Osteoblast (primary cell): ENCODE results near the gene C1orf167. TPM values are rescaled to one million over a fixed set of nuclear protein-coding genes. Genes with fewer than 3 reads are reported as not detected.

ENCODE experiments used
- DNase-seq: peaks from one replicate; pipeline ENCODE4 v3.0.0; 2011; ENCODE audit warnings: low spot score, mixed read lengths; ENCODE audit not compliant: insufficient read length; ENCODE audit errors: missing footprints
- H2AFZ ChIP-seq: 2 replicates; pipeline ENCODE4 v1.6.0; 2011; ENCODE audit warnings: mild to moderate bottlenecking, low read length
- H3K27ac ChIP-seq: 2 replicates; pipeline ENCODE4 v1.5.1; 2011; ENCODE audit warnings: mild to moderate bottlenecking, low read depth, low read length, moderate library complexity
- H3K27me3 ChIP-seq: 2 replicates; pipeline ENCODE4 v1.6.0; 2012; ENCODE audit warnings: mild to moderate bottlenecking, control low read depth, inconsistent platforms, low read length, moderate library complexity; ENCODE audit not compliant: insufficient read depth
- H3K36me3 ChIP-seq: 2 replicates; pipeline ENCODE4 v1.5.1; 2011; ENCODE audit warnings: mild to moderate bottlenecking, low read length, control low read depth, moderate library complexity; ENCODE audit not compliant: insufficient read depth
- H3K4me1 ChIP-seq: 2 replicates; pipeline ENCODE4 v1.5.1; 2011; ENCODE audit warnings: mild to moderate bottlenecking, low read length, control low read depth, moderate library complexity; ENCODE audit not compliant: insufficient read depth
- H3K4me2 ChIP-seq: 2 replicates; pipeline ENCODE4 v1.6.0; 2011; ENCODE audit warnings: mild to moderate bottlenecking, low read length; ENCODE audit not compliant: insufficient read depth
- H3K4me3 ChIP-seq: fragments of 200-600 bp; sonication (generic); 3 replicates; pipeline ENCODE4 v1.5.1; 2012; ENCODE audit warnings: mild to moderate bottlenecking, low read length, inconsistent platforms; ENCODE audit not compliant: insufficient read depth
- H3K79me2 ChIP-seq: 2 replicates; pipeline ENCODE4 v1.6.0; 2012; ENCODE audit warnings: mild to moderate bottlenecking, low read length, control low read depth, inconsistent platforms; ENCODE audit not compliant: insufficient read depth
- H3K9me3 ChIP-seq: 2 replicates; pipeline ENCODE4 v1.5.1; 2011; ENCODE audit warnings: low read depth, low read length, control low read depth
- H4K20me1 ChIP-seq: 2 replicates; pipeline ENCODE4 v1.6.0; 2012; ENCODE audit warnings: mild to moderate bottlenecking, low read length, control low read depth; ENCODE audit not compliant: insufficient read depth
- total RNA-seq: library from RNA; depleted of rRNA; stranded (reverse); fragments of >200 nt; gene quantifications from 2 replicates; pipeline ENCODE4 v1.2.3, GENCODE V29; 2012
- TF ChIP-seq, protein P1 (sequence below): IDR thresholded peaks from 2 replicates; pipeline ENCODE4 v1.5.1; 2011; ENCODE audit warnings: mild to moderate bottlenecking, low read depth, low read length, moderate library complexity; ENCODE audit errors: extremely low read depth

C1orf167 gene
- total RNA-seq, 1 donor, result not detected

DNA sequence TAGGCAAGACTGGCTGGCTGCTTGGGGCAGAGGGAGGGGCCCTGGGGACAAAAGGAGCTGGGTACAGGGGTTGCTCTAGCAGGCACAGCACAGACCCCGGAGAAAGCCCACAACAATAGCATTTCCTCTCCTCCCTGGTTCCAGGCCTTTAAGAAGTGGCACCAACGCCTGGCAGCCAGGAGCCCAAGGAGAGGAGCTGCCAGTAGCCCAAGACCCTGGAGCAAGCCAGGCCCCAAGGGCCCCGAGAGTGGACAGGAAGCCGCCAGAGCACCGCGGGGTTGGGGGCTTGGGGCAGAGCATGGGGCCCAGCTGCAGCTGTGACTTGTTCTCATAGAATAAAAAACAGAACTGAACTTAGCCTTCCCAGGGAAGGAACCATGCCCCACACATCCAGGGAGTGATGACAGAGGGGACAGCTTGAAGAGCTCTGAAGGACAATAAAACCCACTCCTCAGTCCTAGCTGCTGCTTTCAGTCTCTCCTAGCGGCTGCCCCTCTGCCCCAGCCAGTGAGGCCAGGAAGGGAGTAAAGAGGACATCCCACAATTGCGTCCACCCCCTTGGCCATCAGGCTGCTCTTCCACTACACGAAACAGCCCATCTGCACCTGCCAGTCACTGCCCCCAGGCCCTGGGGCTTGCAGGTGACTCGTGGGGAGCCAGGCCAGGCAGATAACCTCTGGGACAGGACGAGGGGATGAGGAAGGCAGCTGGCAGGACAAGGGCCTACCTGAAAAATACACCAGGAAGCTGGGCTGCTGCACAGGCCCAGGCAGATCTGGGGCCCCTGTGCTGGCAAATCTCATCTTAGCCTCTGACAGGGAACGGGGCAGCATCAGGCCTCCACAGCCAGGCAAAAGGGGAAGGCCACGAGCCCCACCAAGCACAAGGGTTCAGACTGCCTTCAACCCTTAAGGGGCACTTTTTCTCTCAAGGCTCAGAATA lies 27.4 kb downstream of the C1orf167 start:
- no peak for DNase-seq
- H4K20me1 ChIP-seq, result no peaks in the 10 kb centered on the region
- H3K36me3 ChIP-seq, result peaks cover 20% of the 10 kb centered on the region
- TF ChIP-seq, protein P1, sequence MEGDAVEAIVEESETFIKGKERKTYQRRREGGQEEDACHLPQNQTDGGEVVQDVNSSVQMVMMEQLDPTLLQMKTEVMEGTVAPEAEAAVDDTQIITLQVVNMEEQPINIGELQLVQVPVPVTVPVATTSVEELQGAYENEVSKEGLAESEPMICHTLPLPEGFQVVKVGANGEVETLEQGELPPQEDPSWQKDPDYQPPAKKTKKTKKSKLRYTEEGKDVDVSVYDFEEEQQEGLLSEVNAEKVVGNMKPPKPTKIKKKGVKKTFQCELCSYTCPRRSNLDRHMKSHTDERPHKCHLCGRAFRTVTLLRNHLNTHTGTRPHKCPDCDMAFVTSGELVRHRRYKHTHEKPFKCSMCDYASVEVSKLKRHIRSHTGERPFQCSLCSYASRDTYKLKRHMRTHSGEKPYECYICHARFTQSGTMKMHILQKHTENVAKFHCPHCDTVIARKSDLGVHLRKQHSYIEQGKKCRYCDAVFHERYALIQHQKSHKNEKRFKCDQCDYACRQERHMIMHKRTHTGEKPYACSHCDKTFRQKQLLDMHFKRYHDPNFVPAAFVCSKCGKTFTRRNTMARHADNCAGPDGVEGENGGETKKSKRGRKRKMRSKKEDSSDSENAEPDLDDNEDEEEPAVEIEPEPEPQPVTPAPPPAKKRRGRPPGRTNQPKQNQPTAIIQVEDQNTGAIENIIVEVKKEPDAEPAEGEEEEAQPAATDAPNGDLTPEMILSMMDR, result no peak
- H3K4me2 ChIP-seq, result no peak overlapping the region
- no peak overlapping the region for H3K4me3 ChIP-seq
- peaks cover 23% of the 10 kb centered on the region for H3K4me1 ChIP-seq
- H3K9me3 ChIP-seq, result no peaks in the 10 kb centered on the region
- H3K27ac ChIP-seq, result no peak overlapping the region
- no peak overlapping the region for H2AFZ ChIP-seq
- no peaks in the 10 kb centered on the region for H3K79me2 ChIP-seq
- no peaks in the 10 kb centered on the region for H3K27me3 ChIP-seq

DNA sequence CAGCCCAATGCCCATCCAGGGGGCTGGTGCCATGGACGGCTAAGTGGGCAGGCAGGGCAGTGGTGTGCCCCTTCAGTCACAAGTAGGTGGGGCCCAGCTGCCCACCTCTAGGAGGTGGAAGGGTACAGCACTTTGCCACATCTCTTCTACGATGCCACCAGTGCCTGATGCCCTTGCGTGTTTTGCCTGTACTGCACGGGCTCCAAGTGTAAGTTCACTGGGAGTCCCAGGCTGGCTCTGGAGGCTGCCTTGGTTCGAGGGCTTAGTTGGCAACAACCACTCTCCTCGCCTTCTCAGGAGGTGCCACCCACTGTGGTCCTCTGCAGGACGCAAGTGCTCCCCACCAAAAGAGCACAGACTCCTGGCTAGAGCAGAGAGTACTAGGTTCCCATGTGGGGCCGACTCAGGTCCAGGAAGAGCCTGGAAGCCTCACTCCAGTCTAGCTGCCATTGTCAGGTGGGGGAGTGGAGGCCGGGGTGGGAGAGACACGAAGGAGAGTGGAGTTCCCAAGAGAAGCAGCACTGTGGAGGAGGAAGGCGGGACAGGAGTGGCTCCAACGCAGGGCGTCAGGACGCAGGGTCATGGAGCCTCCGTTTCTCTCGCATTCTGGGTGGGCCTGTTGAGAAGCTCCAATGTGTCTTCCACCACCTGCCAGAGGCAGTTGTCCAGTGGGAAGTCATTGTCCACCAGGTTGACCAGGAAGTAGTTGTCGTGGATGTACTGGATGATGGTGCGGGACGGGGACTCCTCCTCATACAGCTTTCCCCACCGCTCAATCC lies 28.3 kb downstream of the C1orf167 start:
- no peaks in the 10 kb centered on the region for H3K79me2 ChIP-seq
- no peaks in the 10 kb centered on the region for H3K9me3 ChIP-seq
- peak overlapping the region; percentile 8 for H3K4me3 ChIP-seq
- peak overlapping the region; percentile 33 for H2AFZ ChIP-seq
- H3K27ac ChIP-seq, result peak overlapping the region; percentile 71
- H3K36me3 ChIP-seq, result peaks cover 29% of the 10 kb centered on the region
- H3K4me1 ChIP-seq, result peaks cover 23% of the 10 kb centered on the region
- peak overlapping the region; percentile 33 for H3K4me2 ChIP-seq
- H3K27me3 ChIP-seq, result no peaks in the 10 kb centered on the region
- TF ChIP-seq, protein P1, result no peak
- DNase-seq, result no peak
- H4K20me1 ChIP-seq, result no peaks in the 10 kb centered on the region

DNA sequence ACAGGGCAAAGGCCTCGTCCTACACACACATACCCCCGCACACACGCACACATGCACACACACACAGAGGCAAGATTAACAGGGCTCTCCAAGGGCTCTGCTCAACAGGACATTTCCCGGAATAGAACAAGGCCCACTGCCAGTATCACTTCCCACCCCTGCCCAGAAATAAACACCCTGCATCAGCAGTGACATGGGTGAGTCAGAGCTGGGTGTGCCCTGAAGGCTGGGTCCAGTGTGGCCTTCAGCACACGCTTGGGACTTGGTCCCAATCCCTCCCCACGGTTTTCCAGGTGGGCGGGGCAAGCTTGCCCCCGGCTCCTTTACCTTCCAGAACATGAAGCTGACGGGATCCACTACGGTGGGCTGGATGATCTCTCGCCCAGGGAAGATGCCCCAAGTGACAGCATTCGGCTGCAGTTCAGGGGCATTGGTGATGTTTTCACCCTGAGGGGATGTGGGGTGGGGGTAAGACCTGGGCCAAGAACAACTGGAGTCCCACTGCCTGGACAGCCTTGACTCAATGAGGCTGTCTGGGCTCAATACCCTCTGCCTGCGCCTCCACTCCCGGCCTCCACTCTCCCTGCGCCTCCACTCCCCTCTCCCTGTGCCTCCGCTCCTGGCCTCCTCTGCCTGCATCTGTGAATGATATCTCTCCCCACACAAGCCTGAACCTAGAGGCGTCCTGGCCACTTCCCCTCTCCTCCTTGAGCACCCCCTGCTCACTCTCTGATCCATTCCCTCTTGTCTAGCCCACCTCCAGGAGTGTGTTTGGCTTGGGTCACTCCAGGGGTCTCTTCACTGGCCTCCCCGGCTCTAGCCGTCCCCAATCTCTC lies 29.1 kb downstream of the C1orf167 start:
- DNase-seq, result peak; percentile 97
- peak overlapping the region; percentile 33 for H2AFZ ChIP-seq
- peaks cover 36% of the 10 kb centered on the region for H3K36me3 ChIP-seq
- peak overlapping the region; percentile 71 for H3K27ac ChIP-seq
- H3K79me2 ChIP-seq, result no peaks in the 10 kb centered on the region
- no peaks in the 10 kb centered on the region for H3K27me3 ChIP-seq
- H3K4me2 ChIP-seq, result peak overlapping the region; percentile 41
- H3K4me3 ChIP-seq, result peak overlapping the region; percentile 8
- no peaks in the 10 kb centered on the region for H3K9me3 ChIP-seq
- H4K20me1 ChIP-seq, result no peaks in the 10 kb centered on the region
- peaks cover 26% of the 10 kb centered on the region for H3K4me1 ChIP-seq
- TF ChIP-seq, protein P1, result no peak
